Mesenchymal stem cell (in vitro differentiated cells and primary cell): ENCODE results near the gene SUDS3.

Experiments used
- DNase-seq: peaks from one replicate; pipeline ENCODE4 v3.0.0-alpha.2; 2013
- H2AFZ ChIP-seq: one replicate; pipeline ENCODE4 v1.6.1; 2013; ENCODE audit warnings: low read depth, mild to moderate bottlenecking, control low read depth, inconsistent platforms, low read length, moderate library complexity
- H2AK5ac ChIP-seq: 2 replicates; pipeline ENCODE4 v1.6.1; 2013; ENCODE audit warnings: low read length, moderate library complexity, mild to moderate bottlenecking, inconsistent platforms; ENCODE audit not compliant: severe bottlenecking
- H2BK120ac ChIP-seq: one replicate; pipeline ENCODE4 v1.6.1; 2013; ENCODE audit warnings: low read depth, mild to moderate bottlenecking, inconsistent platforms, low read length, moderate library complexity
- H2BK12ac ChIP-seq, 2 experiments: one replicate each; pipeline ENCODE4 v1.6.1; 2013; ENCODE audit warnings: inconsistent platforms in 2 of 2, low read length in 2 of 2, mild to moderate bottlenecking in 2 of 2, moderate library complexity in 2 of 2, control low read depth in 1 of 2
- H2BK15ac ChIP-seq: one replicate; pipeline ENCODE4 v1.6.1; 2013; ENCODE audit warnings: mild to moderate bottlenecking, low read depth, inconsistent platforms; ENCODE audit not compliant: poor library complexity, severe bottlenecking
- H2BK5ac ChIP-seq: 2 replicates; pipeline ENCODE4 v1.6.1; 2013; ENCODE audit warnings: low read depth, mild to moderate bottlenecking, low read length, control low read depth, inconsistent platforms; ENCODE audit not compliant: poor library complexity, severe bottlenecking
- H3K14ac ChIP-seq, 2 experiments: one replicate each; pipeline ENCODE4 v1.6.1; 2013; ENCODE audit warnings: inconsistent platforms in 2 of 2, low read length in 2 of 2, control low read depth in 1 of 2, mild to moderate bottlenecking in 1 of 2, moderate library complexity in 1 of 2
- H3K18ac ChIP-seq, 2 experiments: one replicate each; pipeline ENCODE4 v1.6.1; 2013; ENCODE audit warnings: inconsistent platforms in 2 of 2, low read length in 2 of 2, control low read depth in 1 of 2, low read depth in 1 of 2, mild to moderate bottlenecking in 1 of 2
- H3K23ac ChIP-seq, 2 experiments: one replicate each; pipeline ENCODE4 v1.6.1; 2013; ENCODE audit warnings: inconsistent platforms in 2 of 2, low read length in 2 of 2, mild to moderate bottlenecking in 2 of 2, moderate library complexity in 2 of 2, control low read depth in 1 of 2
- H3K27ac ChIP-seq: 2 replicates; pipeline ENCODE4 v1.5.1; 2013; ENCODE audit warnings: mild to moderate bottlenecking, moderate library complexity, low read length, control low read depth, inconsistent platforms; ENCODE audit not compliant: poor library complexity, severe bottlenecking
- H3K27me3 ChIP-seq, 2 experiments: 2 replicates each; pipeline versions ENCODE4 v1.6.1 to v1.7.0; 2013; ENCODE audit warnings: low read length in 2 of 2, mild to moderate bottlenecking in 2 of 2, moderate library complexity in 2 of 2, control low read depth in 1 of 2, inconsistent platforms in 1 of 2; ENCODE audit not compliant: control insufficient read depth in 1 of 2, insufficient read depth in 1 of 2
- H3K36me3 ChIP-seq, 2 experiments: 2 replicates each; pipeline versions ENCODE4 v1.6.1 to v1.7.0; 2013; ENCODE audit warnings: low read length in 2 of 2, control low read depth in 1 of 2, inconsistent platforms in 1 of 2, low read depth in 1 of 2, mild to moderate bottlenecking in 1 of 2; ENCODE audit not compliant: insufficient read depth in 2 of 2, control insufficient read depth in 1 of 2
- H3K4ac ChIP-seq, 2 experiments: one replicate each; pipeline ENCODE4 v1.6.1; 2013; ENCODE audit warnings: inconsistent platforms in 2 of 2, low read length in 2 of 2, mild to moderate bottlenecking in 2 of 2, moderate library complexity in 2 of 2, control low read depth in 1 of 2, low read depth in 1 of 2
- H3K4me1 ChIP-seq: 2 replicates; pipeline ENCODE4 v1.6.1; 2013; ENCODE audit warnings: low read depth, low read length, control low read depth; ENCODE audit not compliant: control insufficient read depth, insufficient read depth
- H3K4me2 ChIP-seq: 2 replicates; pipeline ENCODE4 v1.6.1; 2013; ENCODE audit warnings: low read length, mild to moderate bottlenecking, inconsistent platforms; ENCODE audit not compliant: poor library complexity, severe bottlenecking
- H3K4me3 ChIP-seq, 2 experiments: 2 replicates each; pipeline versions ENCODE4 v1.5.1 to v1.7.0; 2013; ENCODE audit warnings: low read length in 2 of 2, mild to moderate bottlenecking in 2 of 2, control low read depth in 1 of 2, low read depth in 1 of 2; ENCODE audit not compliant: insufficient read depth in 1 of 2
- H3K79me1 ChIP-seq: replicated peaks from 2 replicates; pipeline ENCODE4 v1.6.1; 2013; ENCODE audit warnings: mild to moderate bottlenecking, control low read depth, low read length, inconsistent platforms; ENCODE audit not compliant: poor library complexity, severe bottlenecking
- H3K9ac ChIP-seq: 2 replicates; pipeline ENCODE4 v1.7.0; 2013; ENCODE audit warnings: mild to moderate bottlenecking, low read length, moderate library complexity
- H3K9me3 ChIP-seq: 2 replicates; pipeline ENCODE4 v1.7.0; 2013; ENCODE audit warnings: mild to moderate bottlenecking, low read length; ENCODE audit not compliant: control insufficient read depth
- H4K8ac ChIP-seq: one replicate; pipeline ENCODE4 v1.6.1; 2013; ENCODE audit warnings: inconsistent platforms, mild to moderate bottlenecking, low read length, moderate library complexity
- H4K91ac ChIP-seq: one replicate; pipeline ENCODE4 v1.6.1; 2013; ENCODE audit warnings: mild to moderate bottlenecking, low read length, inconsistent platforms
- WGBS: methylation state at CpG from one replicate; pipeline ENCODE4 v1.1.7; 2013; ENCODE audit warnings: mixed read lengths; 5-methylcytosine and 5-hydroxymethylcytosine counted together

SUDS3 gene

GRCh38 chr12:118425364-118425763 is 49.0 kb downstream of the SUDS3 start:
- Histone ChIP-seq H3K4ac (no peak overlapping the region), H3K27ac (no peak overlapping the region), H3K4me2 (no peak overlapping the region), H3K23ac (no peak overlapping the region), H4K8ac (no peak overlapping the region), H4K91ac (no peak overlapping the region), H2BK12ac (no peak overlapping the region), H2BK120ac (no peak overlapping the region), H2BK5ac (no peak overlapping the region), H3K79me1 (no peaks in the 10 kb centered on the region), H3K14ac (no peak overlapping the region), H2AFZ (no peak overlapping the region), H3K27me3 (no peaks in the 10 kb centered on the region), H3K36me3 (peaks cover 0 to 3% of the 10 kb centered on the region in 2 experiments), H3K9me3 (no peaks in the 10 kb centered on the region), H3K18ac (no peak overlapping the region), H3K4me3 (no peak overlapping the region), H2BK15ac (no peak overlapping the region), H3K9ac (no peak overlapping the region), H2AK5ac (no peak overlapping the region), H3K4me1 (no peaks in the 10 kb centered on the region)
- DNase-seq, result no peak
- 93% methylated on average over 4 of the region's 4 CpGs for WGBS

- no peak overlapping the region for H2AFZ ChIP-seq
- H3K27me3 ChIP-seq, result no peaks in the 10 kb centered on the region
- H3K36me3 ChIP-seq, result peaks cover 0 to 3% of the 10 kb centered on the region in 2 experiments
- no peak for DNase-seq
- no peak overlapping the region for H2AK5ac ChIP-seq
- H3K4me1 ChIP-seq, result no peaks in the 10 kb centered on the region
- no peak overlapping the region for H3K27ac ChIP-seq
- H2BK5ac ChIP-seq, result no peak overlapping the region
- no peak overlapping the region for H3K23ac ChIP-seq
- H2BK120ac ChIP-seq, result no peak overlapping the region
- H3K4ac ChIP-seq, result no peak overlapping the region
- no peaks in the 10 kb centered on the region for H3K79me1 ChIP-seq
- H2BK12ac ChIP-seq, result no peak overlapping the region
- WGBS, result 91% methylated on average over 3 of the region's 3 CpGs
- no peak overlapping the region for H3K4me2 ChIP-seq
- H3K4me3 ChIP-seq, result no peak overlapping the region
- no peak overlapping the region for H3K18ac ChIP-seq
- H3K14ac ChIP-seq, result no peak overlapping the region
- H3K9ac ChIP-seq, result no peak overlapping the region
- no peaks in the 10 kb centered on the region for H3K9me3 ChIP-seq
- H4K8ac ChIP-seq, result no peak overlapping the region
- no peak overlapping the region for H4K91ac ChIP-seq
- H2BK15ac ChIP-seq, result no peak overlapping the region
These were observed 51.5 kb downstream of the SUDS3 start for GRCh38 chr12:118427819-118428218.

GRCh38 chr12:118428643-118429042 is 52.3 kb downstream of the SUDS3 start:
- Histone ChIP-seq H3K23ac (no peak overlapping the region), H3K36me3 (peaks cover 0 to 3% of the 10 kb centered on the region in 2 experiments), H2AFZ (no peak overlapping the region), H3K4me2 (no peak overlapping the region), H4K91ac (no peak overlapping the region), H2BK15ac (no peak overlapping the region), H3K9me3 (no peaks in the 10 kb centered on the region), H2BK12ac (no peak overlapping the region), H3K27ac (no peak overlapping the region), H3K4me3 (no peak overlapping the region), H2AK5ac (no peak overlapping the region), H2BK120ac (no peak overlapping the region), H3K79me1 (no peaks in the 10 kb centered on the region), H4K8ac (no peak overlapping the region), H3K27me3 (no peaks in the 10 kb centered on the region), H2BK5ac (no peak overlapping the region), H3K9ac (no peak overlapping the region), H3K4ac (no peak overlapping the region), H3K18ac (no peak overlapping the region), H3K4me1 (no peaks in the 10 kb centered on the region), H3K14ac (no peak overlapping the region)
- DNase-seq, result no peak
- 94% methylated on average over 3 of the region's 3 CpGs for WGBS

GRCh38 chr12:118429688-118430383 is 53.5 kb downstream of the SUDS3 start:
- H2AK5ac ChIP-seq, result no peak overlapping the region
- H3K79me1 ChIP-seq, result no peaks in the 10 kb centered on the region
- H2AFZ ChIP-seq, result no peak overlapping the region
- H3K4ac ChIP-seq, result no peak overlapping the region
- no peak overlapping the region for H3K27ac ChIP-seq
- no peak overlapping the region for H2BK12ac ChIP-seq
- H3K4me1 ChIP-seq, result no peaks in the 10 kb centered on the region
- no peak overlapping the region for H3K18ac ChIP-seq
- no peak overlapping the region for H4K91ac ChIP-seq
- 59% methylated on average over 6 of the region's 7 CpGs for WGBS
- H3K36me3 ChIP-seq, result peaks cover 0 to 3% of the 10 kb centered on the region in 2 experiments
- H3K4me2 ChIP-seq, result no peak overlapping the region
- no peak overlapping the region for H3K9ac ChIP-seq
- H3K14ac ChIP-seq, result no peak overlapping the region
- H2BK5ac ChIP-seq, result no peak overlapping the region
- no peak overlapping the region for H3K4me3 ChIP-seq
- no peaks in the 10 kb centered on the region for H3K9me3 ChIP-seq
- no peak overlapping the region for H2BK15ac ChIP-seq
- DNase-seq, result no peak
- no peak overlapping the region for H2BK120ac ChIP-seq
- H4K8ac ChIP-seq, result no peak overlapping the region
- H3K23ac ChIP-seq, result no peak overlapping the region
- H3K27me3 ChIP-seq, result no peaks in the 10 kb centered on the region
